Aorta (tissue), 5 donors: ENCODE data around the gene FGF23. TPM values are rescaled to one million over a fixed set of nuclear protein-coding genes. Genes with fewer than 3 reads are reported as not detected.
"Not testable (repeated sequence)": the region's sequence is repeated elsewhere in the genome, so short reads cannot be mapped to it uniquely, and the experiment has no call there.

ENCODE experiments used
- ATAC-seq: fragments of 200-7000 bp; cut with Tn5 transposase; one replicate; pipeline ENCODE4 v1.9.1; 2022; ENCODE audit warnings: moderate library complexity; ENCODE audit not compliant: low FRiP score
- DNase-seq, 2 donors: peaks; one replicate each; pipeline ENCODE4 v3.0.0-alpha.2; 2020
- H3K27ac ChIP-seq, 2 donors: one replicate each; pipeline ENCODE4 v1.5.1; 2013; ENCODE audit warnings: low read length in 2 of 2, mild to moderate bottlenecking in 2 of 2, moderate library complexity in 2 of 2, control low read depth in 1 of 2, inconsistent platforms in 1 of 2, low read depth in 1 of 2
- H3K27me3 ChIP-seq, 2 donors: one replicate each; pipeline ENCODE4 v1.6.1; 2013; ENCODE audit warnings: control low read depth in 1 of 2, low read length in 1 of 2, mild to moderate bottlenecking in 1 of 2, moderate library complexity in 1 of 2; ENCODE audit not compliant: insufficient read depth in 2 of 2, control insufficient read depth in 1 of 2
- H3K36me3 ChIP-seq, 2 donors: one replicate each; pipeline ENCODE4 v1.6.1; 2013; ENCODE audit warnings: control low read depth in 1 of 2, low read length in 1 of 2, mild to moderate bottlenecking in 1 of 2; ENCODE audit not compliant: insufficient read depth in 2 of 2, control insufficient read depth in 1 of 2
- H3K4me1 ChIP-seq, 2 donors: one replicate each; pipeline ENCODE4 v1.6.1; 2013; ENCODE audit warnings: low read length in 2 of 2, control low read depth in 1 of 2, mild to moderate bottlenecking in 1 of 2, moderate library complexity in 1 of 2; ENCODE audit not compliant: insufficient read depth in 2 of 2, control insufficient read depth in 1 of 2
- H3K4me3 ChIP-seq, 2 donors: one replicate each; pipeline ENCODE4 v1.5.1; 2013; ENCODE audit warnings: low read length in 2 of 2, control low read depth in 1 of 2, mild to moderate bottlenecking in 1 of 2
- H3K9me3 ChIP-seq: one replicate; pipeline ENCODE4 v1.6.1; 2013; ENCODE audit warnings: mild to moderate bottlenecking, low read length; ENCODE audit not compliant: control insufficient read depth
- WGBS, 2 donors: extraction: QIAGEN DNeasy Blood & Tissue Kit; methylation state at CpG; one replicate each; pipeline ENCODE4 v1.1.7; 2013; 5-methylcytosine and 5-hydroxymethylcytosine counted together
- intact Hi-C, 2 donors: fragments of 100-400 bp; cut with DNase I; formaldehyde crosslinking; loops; one replicate each; pipeline versions ENCODE4 v1.14.2 to v1.15.0; 2022
- polyA plus RNA-seq, 2 donors: library from polyadenylated mRNA; stranded (reverse); fragments of 200-250 nt; gene quantifications; one replicate each; pipeline ENCODE4 v1.2.3, GENCODE V29; 2013
- total RNA-seq, 2 donors: library from RNA; stranded (reverse); fragmentation: NEBNext Ultra II Directional; extraction: Animal tissue kit (Norgen Biotek cat#: 25700); gene quantifications; one replicate each; pipeline ENCODE4 v1.2.1, GENCODE V29; 2021
- donor health status: healthy with polysubstance abuse.
- donor health status: Bipolar disorder and iron deficiency.
- donor health status: DM: no; HTN: no; CAD: no.
- donor health status: DM: no; HTN: no; CAD: no.
- donor health status: DM: yes; HTN: yes; CAD: no.

The FGF23 gene
- total and polyA plus RNA-seq, 4 donors: not detected

GRCh38 chr12:4416276-4416675, 36.8 kb upstream of the FGF23 start:
- intact Hi-C loops: no loop called here
- DNase-seq (no peak), ATAC-seq (no peak)
- H3K36me3 ChIP-seq: no peaks in the 10 kb centered on the region
- H3K9me3 ChIP-seq: no peaks in the 10 kb centered on the region
- WGBS, 2 donors: 83% methylated on average over 8 of the region's 8 CpGs
- no peak overlapping the region for H3K4me3 ChIP-seq
- H3K27me3 ChIP-seq: no peaks in the 10 kb centered on the region
- H3K4me1 ChIP-seq: no peaks in the 10 kb centered on the region
- H3K27ac ChIP-seq: no peak overlapping the region

- intact Hi-C loops: no loop called here
- no peak for ATAC-seq
- 4 to 34% methylated on average over 1 of the region's 1 CpG for WGBS, 2 donors
Observed at GRCh38 chr12:4412465-4412864, 33.0 kb upstream of the FGF23 start.

DNA sequence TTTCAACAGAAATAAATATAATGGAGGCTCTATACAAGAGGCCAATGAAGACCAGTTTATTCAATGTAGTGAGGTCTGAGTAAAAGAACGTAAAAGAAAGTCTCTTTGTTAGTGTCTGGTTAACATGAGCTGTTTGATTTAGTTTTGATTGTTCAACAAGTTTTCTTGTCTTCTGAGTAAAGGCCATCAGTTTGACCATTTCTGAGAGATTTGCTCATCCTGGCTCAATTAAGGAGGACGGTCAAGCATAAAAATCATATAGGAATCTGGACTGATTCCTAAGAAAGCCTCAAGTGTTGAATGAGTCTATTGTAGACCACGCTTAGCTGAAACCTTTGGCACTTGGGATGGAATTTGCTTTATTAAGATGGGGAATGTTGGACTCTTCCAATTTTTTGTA, 32.5 kb upstream of the FGF23 start:
- no peak overlapping the region for H3K4me3 ChIP-seq

More at GRCh38 chr12:4412465-4412864, 33.0 kb upstream of the FGF23 start:
- no peaks in the 10 kb centered on the region for H3K27me3 ChIP-seq
- no peak overlapping the region for H3K4me3 ChIP-seq
- H3K9me3 ChIP-seq: no peaks in the 10 kb centered on the region
- no peaks in the 10 kb centered on the region for H3K36me3 ChIP-seq
- no peaks in the 10 kb centered on the region for H3K4me1 ChIP-seq
- no peak overlapping the region for H3K27ac ChIP-seq
- DNase-seq: no peak

GRCh38 chr12:4407136-4407535, 27.6 kb upstream of the FGF23 start:
- DNase-seq (no peak), ATAC-seq (no peak)
- WGBS, 2 donors: 87 to 89% methylated on average over 3 of the region's 3 CpGs
- Histone ChIP-seq H3K9me3 (no peaks in the 10 kb centered on the region), H3K4me1 (no peaks in the 10 kb centered on the region), H3K27ac (no peak overlapping the region), H3K27me3 (no peaks in the 10 kb centered on the region), H3K36me3 (no peaks in the 10 kb centered on the region), H3K4me3 (no peak overlapping the region)
- intact Hi-C loops: no loop called here

More for the DNA sequence above, 32.5 kb upstream of the FGF23 start:
- H3K9me3 ChIP-seq: no peaks in the 10 kb centered on the region
- no peak for ATAC-seq
- no peaks in the 10 kb centered on the region for H3K4me1 ChIP-seq
- no peak overlapping the region for H3K27ac ChIP-seq
- 46 to 47% methylated on average over 3 of the region's 3 CpGs for WGBS, 2 donors
- intact Hi-C loops: no loop called here
- no peaks in the 10 kb centered on the region for H3K36me3 ChIP-seq
- no peaks in the 10 kb centered on the region for H3K27me3 ChIP-seq
- no peak for DNase-seq

DNA sequence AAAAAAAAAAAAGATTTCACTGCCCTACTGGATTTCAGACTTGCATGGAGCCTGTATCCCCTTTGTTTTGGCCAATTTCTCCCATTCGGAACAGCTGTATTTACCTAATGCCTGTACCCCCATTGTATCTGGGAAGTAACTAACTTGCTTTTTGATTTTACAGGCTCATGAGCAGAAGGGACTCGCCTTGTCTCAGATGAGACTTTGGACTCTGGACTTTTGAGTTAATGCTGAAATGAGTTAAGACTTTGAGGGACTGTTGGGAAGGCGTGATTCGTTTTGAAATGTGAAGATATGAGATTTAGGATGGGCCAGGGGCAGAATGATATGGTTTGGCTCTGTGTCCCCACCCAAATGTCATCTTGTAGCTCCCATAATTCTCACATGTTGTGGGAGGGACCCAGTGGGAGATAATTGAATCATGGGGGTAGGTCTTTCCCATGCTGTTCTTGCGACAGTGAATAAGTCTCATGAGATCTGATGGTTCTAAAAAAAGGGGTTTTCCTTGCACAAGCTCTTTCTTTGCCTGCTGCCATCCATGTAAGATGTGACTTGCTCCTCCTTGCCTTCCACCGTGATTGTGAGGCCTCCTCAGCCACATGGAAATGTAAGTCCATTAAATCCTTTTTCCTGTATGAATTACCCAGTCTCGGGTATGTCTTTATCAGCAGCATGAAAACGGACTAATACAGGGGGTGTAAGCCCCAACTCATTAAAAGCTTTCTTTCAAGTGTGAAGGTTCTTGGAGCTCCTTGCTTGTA, 25.5 kb upstream of the FGF23 start:
- H3K4me3 ChIP-seq, DNase-seq, H3K4me1 ChIP-seq, H3K27ac ChIP-seq, intact Hi-C loops, H3K27me3 ChIP-seq, ATAC-seq, H3K9me3 ChIP-seq, H3K36me3 ChIP-seq: not testable (repeated sequence)
- WGBS, 2 donors: 88 to 93% methylated on average over 8 of the region's 8 CpGs

DNA sequence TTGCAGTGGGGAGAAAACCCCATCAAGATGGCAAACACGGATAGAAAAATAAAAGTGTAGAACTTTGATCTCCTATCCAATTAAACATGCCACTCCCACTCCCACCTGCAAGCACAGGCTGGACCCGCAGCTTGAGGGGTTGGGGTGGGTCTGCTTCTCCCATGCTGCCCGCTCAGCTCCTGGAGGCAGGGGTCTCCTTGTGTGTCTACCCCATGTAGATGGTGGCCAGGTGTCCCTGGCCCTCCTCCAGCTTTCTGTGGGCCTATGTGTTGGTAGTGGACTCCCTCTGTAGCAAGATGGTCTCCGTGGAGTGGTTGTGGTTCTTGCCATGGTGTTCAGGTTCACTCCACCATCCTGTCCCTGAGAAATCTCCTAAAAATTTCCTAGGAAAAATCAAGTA, 23.5 kb upstream of the FGF23 start:
- Histone ChIP-seq H3K4me1 (no peaks in the 10 kb centered on the region), H3K27me3 (no peaks in the 10 kb centered on the region), H3K36me3 (no peaks in the 10 kb centered on the region), H3K4me3 (no peak overlapping the region), H3K9me3 (no peaks in the 10 kb centered on the region), H3K27ac (no peak overlapping the region)
- DNase-seq (no peak), ATAC-seq (no peak)
- WGBS, 2 donors: 78% methylated on average over 4 of the region's 4 CpGs
- intact Hi-C loops: no loop called here

- DNase-seq (no peak), ATAC-seq (no peak)
- Histone ChIP-seq H3K4me1 (no peaks in the 10 kb centered on the region), H3K9me3 (no peaks in the 10 kb centered on the region), H3K27me3 (no peaks in the 10 kb centered on the region), H3K27ac (no peak overlapping the region), H3K36me3 (no peaks in the 10 kb centered on the region), H3K4me3 (no peak overlapping the region)
- intact Hi-C loops: no loop called here
- 81 to 82% methylated on average over 3 of the region's 3 CpGs for WGBS, 2 donors
Observed at GRCh38 chr12:4401117-4401516, 21.6 kb upstream of the FGF23 start.

DNA sequence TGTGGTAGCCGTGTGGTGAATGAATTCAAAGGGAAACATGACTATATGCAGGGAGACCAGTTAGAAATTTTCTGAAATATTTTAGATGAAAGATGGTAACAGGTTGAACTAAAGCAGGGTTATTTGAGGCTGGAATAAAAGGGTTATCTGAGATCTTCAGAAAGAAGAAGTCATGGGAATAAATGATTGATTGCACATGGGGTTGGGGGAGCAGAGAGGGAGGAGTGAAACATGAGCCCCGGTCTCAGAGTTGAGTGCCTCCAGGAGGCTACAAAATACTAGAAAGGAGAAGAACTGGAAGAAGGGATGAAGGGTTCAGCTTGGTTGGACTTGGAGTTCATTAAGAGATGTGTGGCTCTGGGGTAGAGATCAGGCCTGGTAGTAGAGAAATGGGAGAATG, 16.3 kb upstream of the FGF23 start:
- no peaks in the 10 kb centered on the region for H3K9me3 ChIP-seq
- intact Hi-C loops: no loop called here
- DNase-seq (no peak), ATAC-seq (no peak)
- H3K27me3 ChIP-seq: no peaks in the 10 kb centered on the region
- H3K36me3 ChIP-seq: no peaks in the 10 kb centered on the region
- H3K4me1 ChIP-seq: no peaks in the 10 kb centered on the region
- no peak overlapping the region for H3K27ac ChIP-seq
- WGBS, 2 donors: 75 to 82% methylated on average over 2 of the region's 2 CpGs
- H3K4me3 ChIP-seq: no peak overlapping the region

GRCh38 chr12:4393211-4393610, 13.7 kb upstream of the FGF23 start:
- Histone ChIP-seq H3K36me3 (no peaks in the 10 kb centered on the region), H3K9me3 (no peaks in the 10 kb centered on the region), H3K27ac (no peak overlapping the region), H3K4me3 (no peak overlapping the region), H3K27me3 (no peaks in the 10 kb centered on the region), H3K4me1 (no peaks in the 10 kb centered on the region)
- ATAC-seq (no peak), DNase-seq (no peak)
- intact Hi-C loops: no loop called here
- 72 to 76% methylated on average over 5 of the region's 5 CpGs for WGBS, 2 donors
